Activated naive CD4-positive, alpha-beta T cell treated with anti-CD3 and anti-CD28 coated beads, Interleukin-2, amount 50 U/mL, for 24 hours (primary cell): Measurements from ENCODE around the gene AKNAD1.

Experiments
- H3K27ac Mint-ChIP-seq: one replicate; pipeline ENCODE4 v1.8.0; 2021; ENCODE audit warnings: mild to moderate bottlenecking, mixed read lengths
- H3K27me3 Mint-ChIP-seq: one replicate; pipeline ENCODE4 v1.8.0; 2021; ENCODE audit warnings: mixed read lengths
- H3K36me3 Mint-ChIP-seq: one replicate; pipeline ENCODE4 v1.8.0; 2021; ENCODE audit warnings: mixed read lengths
- H3K4me1 Mint-ChIP-seq: one replicate; pipeline ENCODE4 v1.8.0; 2021; ENCODE audit warnings: mixed read lengths
- H3K4me3 Mint-ChIP-seq: one replicate; pipeline ENCODE4 v1.8.0; 2021; ENCODE audit warnings: mild to moderate bottlenecking, mixed read lengths
- H3K9me3 Mint-ChIP-seq: one replicate; pipeline ENCODE4 v1.8.0; 2021; ENCODE audit warnings: mixed read lengths

AKNAD1 gene

DNA sequence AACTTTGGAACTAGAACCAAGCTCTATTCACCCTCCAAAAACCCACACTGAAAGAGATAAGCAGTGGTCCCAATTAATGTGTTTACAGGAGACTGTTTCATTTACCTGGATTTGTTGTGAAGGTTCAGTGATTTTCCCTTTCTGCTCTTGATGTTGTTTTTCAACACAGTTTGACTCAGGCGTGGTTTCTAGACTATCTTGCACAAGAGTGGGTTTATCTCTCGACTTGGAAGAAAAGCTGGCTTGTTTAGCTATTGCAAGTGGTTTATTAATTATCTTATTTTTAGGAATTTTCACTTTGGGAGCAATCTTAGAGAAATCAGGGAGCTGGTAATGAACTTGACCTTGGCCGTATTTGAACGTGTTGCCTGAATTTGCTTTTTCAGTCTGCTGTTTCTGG is 5.3 kb downstream of the AKNAD1 start:
- Mint-ChIP-seq H3K9me3 (no peaks in the 10 kb centered on the region), H3K4me3 (no peak overlapping the region), H3K4me1 (peaks cover 7% of the 10 kb centered on the region), H3K36me3 (no peaks in the 10 kb centered on the region), H3K27ac (no peak overlapping the region), H3K27me3 (peaks cover 6% of the 10 kb centered on the region)

DNA sequence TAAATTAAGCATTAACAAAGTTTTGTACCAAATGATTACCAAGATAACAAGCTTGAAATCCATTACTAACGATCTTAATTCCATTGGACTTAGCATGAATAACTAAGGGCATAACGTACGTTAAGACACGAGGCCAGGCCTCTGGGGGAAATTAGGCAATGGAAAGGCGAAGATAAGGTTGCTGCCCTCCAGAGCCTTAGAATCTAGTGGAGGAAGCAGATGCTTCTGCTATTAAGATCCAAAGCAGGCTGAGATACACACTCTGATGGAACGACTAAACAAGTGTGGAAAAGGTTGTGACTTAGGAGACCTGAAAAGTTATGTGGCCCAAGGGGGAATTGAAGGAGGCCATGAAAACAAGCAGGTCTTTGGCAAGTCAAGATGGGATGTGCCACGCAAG is 6.0 kb downstream of the AKNAD1 start:
- H3K27me3 Mint-ChIP-seq, result peaks cover 5% of the 10 kb centered on the region
- H3K4me3 Mint-ChIP-seq, result no peak overlapping the region
- no peak overlapping the region for H3K27ac Mint-ChIP-seq
- no peaks in the 10 kb centered on the region for H3K36me3 Mint-ChIP-seq
- H3K4me1 Mint-ChIP-seq, result peaks cover 7% of the 10 kb centered on the region
- no peaks in the 10 kb centered on the region for H3K9me3 Mint-ChIP-seq

DNA sequence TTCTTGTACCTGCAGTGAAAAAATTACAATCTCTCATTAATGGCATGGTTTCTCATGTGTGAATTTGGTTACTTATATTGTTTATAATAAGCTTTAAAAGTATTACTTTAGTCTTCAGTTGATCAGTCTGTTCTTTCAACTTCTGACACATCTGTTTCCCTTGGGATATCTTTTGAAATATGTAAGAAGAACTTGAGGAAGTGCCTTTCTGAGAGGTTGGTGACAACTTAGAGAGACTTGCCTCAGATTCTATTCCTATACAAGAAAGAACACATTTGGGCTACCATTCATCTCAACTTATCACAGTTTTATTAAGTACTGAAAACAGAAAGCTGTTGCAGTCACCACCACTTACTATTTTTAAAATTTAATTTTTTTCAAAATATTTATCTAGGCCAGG is 8.1 kb downstream of the AKNAD1 start:
- Mint-ChIP-seq H3K27me3 (peaks cover 3% of the 10 kb centered on the region), H3K4me3 (no peak overlapping the region), H3K4me1 (peaks cover 7% of the 10 kb centered on the region), H3K27ac (no peak overlapping the region), H3K9me3 (no peaks in the 10 kb centered on the region), H3K36me3 (no peaks in the 10 kb centered on the region)

DNA sequence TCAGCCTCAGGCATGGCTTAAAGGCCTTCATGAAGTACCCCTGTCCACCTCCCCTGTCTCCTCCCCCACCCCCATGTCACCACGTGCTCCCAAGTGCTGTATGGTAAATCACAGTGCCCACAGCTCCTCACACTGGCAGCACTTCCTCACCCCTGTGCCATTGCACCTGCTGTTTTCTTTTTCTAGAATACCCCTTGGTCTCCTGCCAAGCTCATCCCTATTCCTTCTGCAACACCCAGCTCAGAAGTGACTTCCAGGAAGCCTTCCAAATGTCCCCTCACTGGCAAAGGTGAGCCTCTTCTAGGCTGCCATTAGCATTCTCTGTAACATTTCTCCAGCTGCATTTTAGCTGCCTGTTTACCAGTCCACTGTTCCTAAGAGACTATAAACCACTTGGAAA is 9.4 kb downstream of the AKNAD1 start:
- Mint-ChIP-seq H3K36me3 (no peaks in the 10 kb centered on the region), H3K4me1 (peaks cover 3% of the 10 kb centered on the region), H3K27ac (no peak overlapping the region), H3K27me3 (peaks cover under 1% of the 10 kb centered on the region), H3K4me3 (no peak overlapping the region), H3K9me3 (no peaks in the 10 kb centered on the region)

DNA sequence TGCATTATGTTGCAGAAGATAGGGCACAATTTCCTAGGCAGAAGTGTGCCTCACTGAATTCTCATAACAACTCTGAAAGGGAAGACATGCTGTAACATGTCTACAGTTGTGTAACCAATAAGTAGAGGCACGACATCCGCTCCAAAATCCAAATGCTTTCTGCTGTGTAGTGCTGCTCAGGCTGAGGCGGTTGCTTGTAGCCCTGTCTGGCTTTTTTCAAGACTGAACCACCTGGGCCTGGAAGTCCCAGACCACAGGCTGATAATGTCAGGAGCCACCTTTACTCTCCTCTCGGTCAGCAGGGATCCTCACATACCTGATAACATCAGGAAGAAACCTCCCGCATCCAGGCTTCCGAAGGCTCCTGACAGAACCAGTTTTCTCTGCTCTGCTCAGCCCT is 10.9 kb downstream of the AKNAD1 start:
- no peaks in the 10 kb centered on the region for H3K4me1 Mint-ChIP-seq
- H3K27me3 Mint-ChIP-seq, result no peaks in the 10 kb centered on the region
- H3K9me3 Mint-ChIP-seq, result no peaks in the 10 kb centered on the region
- no peak overlapping the region for H3K4me3 Mint-ChIP-seq
- H3K27ac Mint-ChIP-seq, result no peak overlapping the region
- H3K36me3 Mint-ChIP-seq, result no peaks in the 10 kb centered on the region

DNA sequence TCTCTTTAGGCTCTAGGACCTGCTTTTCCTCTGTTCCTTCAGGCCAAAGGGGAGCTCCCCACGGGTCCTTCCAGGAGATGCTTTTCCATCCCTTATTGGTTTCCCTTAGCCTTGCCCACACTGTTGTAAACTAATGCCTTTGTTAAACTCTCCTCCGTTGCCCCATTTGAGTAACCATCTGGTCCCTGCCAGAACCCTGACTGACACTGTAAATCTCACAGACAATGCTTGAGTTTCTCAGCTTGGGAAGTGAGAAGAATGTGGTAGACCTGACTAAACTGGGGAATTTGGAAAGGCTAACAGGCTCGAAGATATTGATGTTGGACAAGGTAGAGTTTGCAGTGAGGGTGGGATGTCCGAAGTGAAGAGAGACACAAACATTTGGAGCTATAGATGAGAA is 11.4 kb downstream of the AKNAD1 start:
- H3K36me3 Mint-ChIP-seq, result no peaks in the 10 kb centered on the region
- H3K9me3 Mint-ChIP-seq, result no peaks in the 10 kb centered on the region
- no peaks in the 10 kb centered on the region for H3K4me1 Mint-ChIP-seq
- no peak overlapping the region for H3K27ac Mint-ChIP-seq
- no peaks in the 10 kb centered on the region for H3K27me3 Mint-ChIP-seq
- no peak overlapping the region for H3K4me3 Mint-ChIP-seq

DNA sequence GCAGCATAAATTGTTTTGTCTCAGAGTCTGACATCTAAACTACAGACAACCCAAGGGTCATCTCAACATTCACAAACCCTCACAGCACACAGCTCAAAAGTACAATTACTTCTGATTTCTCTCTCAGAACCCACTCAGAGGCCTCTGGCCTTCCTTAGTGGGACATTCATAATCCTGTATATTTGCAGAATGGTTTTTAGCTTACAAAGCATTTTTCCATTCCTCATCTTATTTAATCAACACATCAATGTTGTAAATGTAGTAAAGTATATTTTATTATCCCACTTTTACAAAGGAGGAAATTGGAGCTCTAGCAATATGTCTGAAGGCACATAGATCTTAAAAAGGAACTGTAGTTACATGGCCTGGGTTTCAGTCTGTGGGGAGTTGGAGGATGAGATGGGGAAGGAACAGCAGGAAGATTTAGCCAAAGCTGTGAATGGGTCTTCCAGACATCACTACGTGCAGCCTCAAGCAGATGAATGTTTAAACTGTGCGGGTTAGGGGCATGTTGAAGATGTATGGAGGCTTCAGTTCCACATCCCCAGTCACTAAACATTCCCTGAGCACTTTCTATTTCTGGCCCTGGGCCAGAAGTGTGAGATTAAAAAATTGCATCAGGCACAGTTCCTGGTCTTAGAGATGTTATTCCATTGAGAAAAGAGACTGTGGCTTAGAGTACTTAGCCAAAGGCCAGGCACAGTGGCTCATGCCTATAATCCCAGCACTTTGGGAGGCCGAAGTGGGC is 13.3 kb downstream of the AKNAD1 start:
- Mint-ChIP-seq H3K9me3 (no peaks in the 10 kb centered on the region), H3K27ac (no peak overlapping the region), H3K4me3 (no peak overlapping the region), H3K4me1 (no peaks in the 10 kb centered on the region), H3K36me3 (no peaks in the 10 kb centered on the region), H3K27me3 (no peaks in the 10 kb centered on the region)

DNA sequence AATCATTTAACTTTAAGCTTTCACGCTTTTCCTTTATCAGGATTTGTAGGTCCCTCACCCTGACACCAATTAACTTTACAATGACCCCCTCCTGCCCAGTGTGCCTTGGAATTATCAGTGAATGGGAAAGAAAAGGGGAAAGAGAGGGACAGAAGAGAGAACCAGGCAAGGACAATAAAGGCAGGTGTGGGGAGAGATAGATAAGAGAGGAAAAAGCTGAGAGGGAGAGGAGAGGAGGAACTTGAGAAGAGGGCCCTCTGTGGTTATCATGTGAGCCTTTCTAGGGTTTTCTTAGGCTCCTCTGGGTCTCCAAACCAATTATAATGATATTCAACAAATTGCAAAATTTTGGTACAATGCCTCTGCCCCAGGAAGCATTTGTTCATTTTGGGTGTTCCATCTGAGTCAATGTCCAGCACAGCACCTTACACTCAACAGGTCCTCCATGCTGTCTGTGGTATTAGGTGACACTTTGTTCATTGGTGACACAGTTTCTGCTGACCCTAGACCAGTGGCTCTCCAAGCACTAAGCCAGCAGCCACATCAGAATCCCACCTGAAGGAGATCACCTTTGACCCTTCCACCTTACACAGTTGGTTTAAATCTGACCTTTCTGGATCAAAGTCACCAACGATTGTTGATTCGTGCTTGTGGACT is 14.2 kb downstream of the AKNAD1 start:
- no peaks in the 10 kb centered on the region for H3K4me1 Mint-ChIP-seq
- no peak overlapping the region for H3K27ac Mint-ChIP-seq
- H3K9me3 Mint-ChIP-seq, result no peaks in the 10 kb centered on the region
- no peak overlapping the region for H3K4me3 Mint-ChIP-seq
- no peaks in the 10 kb centered on the region for H3K36me3 Mint-ChIP-seq
- no peaks in the 10 kb centered on the region for H3K27me3 Mint-ChIP-seq

DNA sequence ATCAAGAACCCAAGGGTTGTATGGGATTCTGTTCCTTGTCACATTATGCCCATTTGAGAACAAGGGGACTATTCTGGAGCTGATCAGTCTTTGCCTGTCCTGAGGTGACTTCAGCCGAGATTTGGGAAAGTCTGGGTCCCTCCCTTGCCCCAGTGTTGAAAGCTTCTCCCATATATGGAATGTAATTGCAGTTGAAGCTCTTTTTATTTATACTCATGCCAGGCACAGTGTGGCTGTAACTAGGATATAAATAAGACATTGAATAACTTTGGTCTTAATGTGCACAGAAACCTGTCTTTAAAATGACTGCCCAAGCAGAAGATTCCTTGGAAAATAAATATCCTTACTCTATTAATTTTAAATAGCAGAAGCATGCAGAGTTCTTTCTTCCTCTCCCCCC is 15.2 kb downstream of the AKNAD1 start:
- Mint-ChIP-seq H3K4me1 (no peaks in the 10 kb centered on the region), H3K27ac (no peak overlapping the region), H3K4me3 (no peak overlapping the region), H3K27me3 (no peaks in the 10 kb centered on the region), H3K36me3 (no peaks in the 10 kb centered on the region), H3K9me3 (no peaks in the 10 kb centered on the region)

DNA sequence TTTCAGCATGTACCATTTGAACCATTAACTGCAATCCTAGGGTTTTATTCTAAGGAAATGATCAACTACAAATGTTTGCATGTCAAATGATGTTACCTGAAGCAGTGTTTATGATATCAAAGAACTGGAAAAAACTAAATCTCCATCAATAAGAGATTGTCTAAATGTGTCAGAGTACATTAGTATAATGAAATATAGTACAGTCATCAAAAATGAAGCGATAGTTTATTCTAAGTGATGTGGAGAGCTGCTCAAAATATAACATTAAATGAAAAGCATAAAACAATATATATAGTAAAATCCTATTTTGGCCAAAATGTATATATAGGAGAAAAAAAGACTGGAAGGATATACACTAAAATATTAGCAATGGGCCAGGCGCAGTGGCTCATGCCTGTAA is 24.0 kb downstream of the AKNAD1 start:
- H3K4me3 Mint-ChIP-seq, result no peak overlapping the region
- no peaks in the 10 kb centered on the region for H3K36me3 Mint-ChIP-seq
- H3K27me3 Mint-ChIP-seq, result no peaks in the 10 kb centered on the region
- H3K9me3 Mint-ChIP-seq, result no peaks in the 10 kb centered on the region
- H3K4me1 Mint-ChIP-seq, result no peaks in the 10 kb centered on the region
- H3K27ac Mint-ChIP-seq, result no peak overlapping the region

DNA sequence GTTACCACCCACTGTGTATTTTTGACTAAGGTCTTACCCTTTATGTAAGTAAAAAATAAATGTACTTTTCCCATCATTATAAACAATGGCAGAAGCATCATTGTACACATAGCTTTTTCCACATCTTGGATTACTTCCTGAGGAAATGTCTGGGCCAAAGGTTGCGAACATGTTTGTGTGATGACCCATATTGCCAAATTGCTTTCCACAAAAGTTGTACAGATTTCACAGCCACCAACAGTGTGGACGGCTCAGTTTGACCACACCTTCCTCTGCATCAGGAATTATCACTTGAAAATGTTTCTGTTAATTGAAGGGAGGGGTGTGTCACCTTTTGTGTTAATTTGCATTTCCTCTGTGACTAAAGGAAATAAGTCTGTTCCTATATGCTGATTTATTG is 25.7 kb downstream of the AKNAD1 start:
- H3K27ac Mint-ChIP-seq, result no peak overlapping the region
- no peaks in the 10 kb centered on the region for H3K4me1 Mint-ChIP-seq
- H3K36me3 Mint-ChIP-seq, result no peaks in the 10 kb centered on the region
- no peaks in the 10 kb centered on the region for H3K27me3 Mint-ChIP-seq
- no peak overlapping the region for H3K4me3 Mint-ChIP-seq
- no peaks in the 10 kb centered on the region for H3K9me3 Mint-ChIP-seq

DNA sequence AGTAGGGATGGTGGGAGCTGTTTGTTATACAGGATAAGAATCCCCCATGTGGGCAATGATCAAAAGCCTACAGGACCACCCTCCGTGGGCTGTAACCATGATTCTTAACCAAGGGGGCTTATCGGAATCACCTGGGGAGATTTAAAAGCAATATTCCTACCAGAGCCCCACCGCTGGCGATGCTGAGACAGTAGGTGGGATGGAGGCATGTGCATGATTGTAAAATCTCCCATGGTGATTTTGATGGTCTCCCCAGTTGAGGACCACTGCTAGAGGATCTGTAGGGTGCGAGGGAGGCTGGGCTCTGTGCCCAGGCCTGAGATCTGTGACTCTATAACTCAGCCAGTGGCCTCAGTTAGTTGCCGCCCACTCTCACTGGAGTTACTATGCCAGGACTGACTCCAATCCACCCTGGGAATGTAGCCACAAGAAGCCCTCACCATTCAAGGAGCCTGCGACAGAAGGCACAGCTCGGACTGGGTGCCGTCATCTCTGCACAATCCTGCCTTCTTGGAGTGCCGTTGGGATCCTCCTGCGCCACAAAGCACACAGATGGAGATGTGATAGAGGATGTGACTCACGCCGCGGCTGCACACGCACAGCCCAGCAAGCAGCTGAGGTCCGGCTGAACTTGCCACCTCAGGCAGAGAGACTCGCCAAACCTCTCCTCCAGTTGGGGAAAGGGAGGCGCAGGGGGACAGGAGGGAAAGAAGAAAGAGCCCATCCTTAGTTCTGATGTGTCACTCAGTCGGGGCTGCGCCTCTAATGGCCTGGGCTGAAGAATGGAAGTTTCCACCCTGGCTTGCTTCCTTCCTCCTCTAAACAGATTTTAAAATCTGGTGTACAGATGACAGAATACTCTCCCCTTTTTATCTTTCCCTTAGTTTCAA is 26.5 kb downstream of the AKNAD1 start:
- Mint-ChIP-seq H3K4me1 (no peaks in the 10 kb centered on the region), H3K4me3 (no peak overlapping the region), H3K36me3 (no peaks in the 10 kb centered on the region), H3K27me3 (no peaks in the 10 kb centered on the region), H3K27ac (no peak overlapping the region), H3K9me3 (no peaks in the 10 kb centered on the region)

DNA sequence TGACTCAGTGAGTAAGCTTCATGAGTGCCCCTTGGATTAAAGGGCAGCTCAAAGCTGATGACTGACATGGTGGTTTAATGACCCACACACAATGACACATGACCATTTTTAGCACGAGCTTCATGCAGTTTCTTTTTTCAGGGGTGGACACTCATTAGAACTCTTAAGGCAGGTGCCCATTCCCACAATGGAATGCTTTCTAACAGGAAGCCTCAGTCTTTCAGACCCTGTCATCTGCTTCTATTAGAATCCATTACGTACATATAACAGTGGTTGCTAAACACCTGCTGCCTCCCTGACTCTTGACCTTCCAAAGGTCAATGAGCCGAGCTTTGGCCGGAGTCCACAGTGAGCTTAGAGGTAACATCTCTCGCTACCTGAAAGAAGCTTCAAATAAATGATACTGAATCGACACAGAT is 27.4 kb downstream of the AKNAD1 start:
- no peaks in the 10 kb centered on the region for H3K9me3 Mint-ChIP-seq
- no peak overlapping the region for H3K4me3 Mint-ChIP-seq

DNA sequence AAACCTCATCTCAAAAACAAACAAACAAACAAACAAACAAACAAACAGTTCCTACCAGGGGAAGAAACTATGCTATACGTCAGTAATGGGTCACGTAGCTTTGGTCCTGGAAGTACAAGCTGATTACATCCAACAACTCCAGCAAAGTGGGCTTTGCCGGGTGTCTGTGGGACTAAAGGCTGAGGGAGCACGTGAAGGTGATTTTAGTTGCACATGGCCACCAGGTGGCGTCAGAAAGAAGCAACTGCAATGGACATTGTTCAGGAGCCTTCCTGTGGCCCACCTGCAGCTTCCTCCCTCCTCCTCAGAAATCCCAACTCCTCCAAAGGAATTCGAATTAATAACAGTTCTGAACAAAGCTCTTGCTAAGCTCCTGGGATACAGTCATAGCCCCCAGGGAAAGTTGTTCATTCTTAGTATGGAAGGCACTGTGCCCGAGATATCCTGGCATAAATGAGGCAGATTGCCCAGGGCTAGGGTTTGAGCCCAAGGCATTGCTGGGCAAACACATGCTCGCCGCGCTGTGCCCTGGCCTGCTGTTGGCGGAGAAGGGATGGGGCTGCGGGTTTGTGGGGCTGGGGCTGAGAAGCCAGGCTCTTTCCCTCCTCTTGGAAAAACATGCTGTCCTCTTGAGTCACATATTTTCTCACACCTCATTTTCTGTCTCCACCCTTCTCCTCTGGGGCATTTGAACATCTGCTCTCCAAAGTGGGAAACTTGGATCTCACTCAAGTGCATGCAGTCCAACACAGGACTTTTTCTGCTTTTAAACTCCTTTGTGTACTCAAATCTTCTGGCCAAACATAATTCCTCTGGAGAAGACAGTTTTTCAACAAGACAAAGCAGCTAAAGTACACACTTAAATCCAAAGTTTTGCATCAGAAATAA is 28.6 kb downstream of the AKNAD1 start:
- Mint-ChIP-seq H3K9me3 (no peaks in the 10 kb centered on the region), H3K36me3 (no peaks in the 10 kb centered on the region), H3K4me1 (no peaks in the 10 kb centered on the region), H3K4me3 (no peak overlapping the region), H3K27me3 (no peaks in the 10 kb centered on the region), H3K27ac (no peak overlapping the region)

More for the DNA sequence above, 27.4 kb downstream of the AKNAD1 start:
- Mint-ChIP-seq H3K36me3 (no peaks in the 10 kb centered on the region), H3K27ac (no peak overlapping the region), H3K27me3 (no peaks in the 10 kb centered on the region), H3K4me1 (no peaks in the 10 kb centered on the region)

DNA sequence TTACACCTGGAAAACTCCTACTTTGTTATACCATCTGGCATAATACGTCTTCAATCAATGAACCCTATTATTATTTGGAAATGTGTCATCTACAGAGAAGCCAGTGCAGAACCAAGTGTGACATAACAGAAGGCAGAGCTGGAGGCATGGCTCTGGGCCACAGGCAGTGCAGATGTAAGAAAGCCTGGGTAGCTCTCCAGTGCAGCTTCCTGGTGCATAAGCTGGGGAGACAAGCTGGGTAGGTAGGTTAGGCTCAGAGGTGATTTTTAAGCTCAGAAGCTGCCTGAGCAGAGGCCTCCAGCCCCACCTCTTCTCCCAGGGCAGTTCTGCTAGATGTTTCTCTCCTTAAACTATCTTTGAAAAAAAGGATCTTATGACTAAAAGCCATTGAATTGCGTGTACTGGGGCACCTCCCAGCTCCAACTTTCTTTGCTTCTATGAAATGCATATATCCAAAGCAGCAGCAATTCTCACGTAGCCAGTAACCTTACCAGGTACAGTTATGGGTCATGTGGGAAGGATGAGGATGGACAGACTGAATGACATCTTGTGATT is 30.7 kb downstream of the AKNAD1 start:
- Mint-ChIP-seq H3K27ac (no peak overlapping the region), H3K27me3 (no peaks in the 10 kb centered on the region), H3K9me3 (no peaks in the 10 kb centered on the region), H3K36me3 (no peaks in the 10 kb centered on the region), H3K4me3 (no peak overlapping the region), H3K4me1 (no peaks in the 10 kb centered on the region)
